Esophagus muscularis mucosa (tissue), 4 donors: Measurements from ENCODE around the gene PLXNC1. TPM values are rescaled to one million over a fixed set of nuclear protein-coding genes. Genes with fewer than 3 reads are reported as not detected.

Experiments used
- DNase-seq: peaks from one replicate; pipeline ENCODE4 v3.0.0-alpha.2; 2017; ENCODE audit errors: extremely low spot score
- H3K27ac ChIP-seq, 4 donors: fragments of 200-600 bp; sonication (generic); replicated peaks in 1 of 4; 1 replicate in 3 of 4; 2 replicates in 1 of 4; pipeline ENCODE4 v1.5.1; 2016 to 2019; ENCODE audit warnings: mild to moderate bottlenecking in 1 of 4
- H3K27me3 ChIP-seq, 4 donors: fragments of 200-600 bp; sonication (generic); one replicate each; pipeline versions ENCODE4 v1.5.1 to v1.6.0; 2016 to 2019
- H3K36me3 ChIP-seq, 4 donors: fragments of 200-600 bp; sonication (generic); one replicate each; pipeline ENCODE4 v1.5.1; 2016 to 2019
- H3K4me1 ChIP-seq, 4 donors: fragments of 200-600 bp; sonication (generic); one replicate each; pipeline ENCODE4 v1.5.1; 2016 to 2019
- H3K4me3 ChIP-seq, 4 donors: fragments of 200-600 bp; sonication (generic); 1 replicate in 2 of 4; 2 replicates in 2 of 4; pipeline ENCODE4 v1.5.1; 2016 to 2019; ENCODE audit warnings: mild to moderate bottlenecking in 4 of 4, moderate library complexity in 1 of 4
- H3K9me3 ChIP-seq, 4 donors: fragments of 200-600 bp; sonication (generic); 1 replicate in 3 of 4; 2 replicates in 1 of 4; pipeline ENCODE4 v1.5.1; 2016 to 2019
- EP300 ChIP-seq: sonication (generic); formaldehyde crosslinking; IDR thresholded peaks from one replicate; pipeline ENCODE4 v1.6.1; 2017; ENCODE audit warnings: antibody characterized with exemption
- POLR2A ChIP-seq: fragments of 450-650 bp; IDR thresholded peaks from one replicate; pipeline ENCODE4 v1.6.1; 2017; ENCODE audit warnings: antibody characterized with exemption, moderate library complexity, mild to moderate bottlenecking, low read depth
- POLR2AphosphoS5 ChIP-seq, 2 donors: sonication (generic); formaldehyde crosslinking; IDR thresholded peaks; one replicate each; pipeline ENCODE4 v1.6.1; 2017; ENCODE audit warnings: antibody characterized with exemption in 2 of 2
- WGBS: methylation state at CpG from one replicate; pipeline ENCODE4 v1.1.5; 2018; 5-methylcytosine and 5-hydroxymethylcytosine counted together
- intact Hi-C: fragments of 100-400 bp; cut with DNase I; formaldehyde crosslinking; loops from one replicate; pipeline ENCODE4 v1.15.1; 2023
- total RNA-seq, 4 donors: library from RNA; depleted of rRNA; stranded (reverse); fragments of >200 nt; gene quantifications; one replicate each; pipeline versions ENCODE4 v1.1.0 to v1.2.1, GENCODE V29; 2016
- TF ChIP-seq, protein P1 (sequence below), 3 experiments: fragments of 200-600 bp in 2 of 3; fragments of 450-650 bp in 1 of 3; sonication (generic) in 2 of 3; IDR thresholded peaks; one replicate each; pipeline ENCODE4 v1.5.1; 2017 to 2019; ENCODE audit warnings: antibody characterized with exemption in 3 of 3, mild to moderate bottlenecking in 2 of 3, moderate library complexity in 1 of 3

The PLXNC1 gene
- total RNA-seq, 4 donors from 2014 or later, result 4.0 to 12.3 (median 7.4) TPM

DNA sequence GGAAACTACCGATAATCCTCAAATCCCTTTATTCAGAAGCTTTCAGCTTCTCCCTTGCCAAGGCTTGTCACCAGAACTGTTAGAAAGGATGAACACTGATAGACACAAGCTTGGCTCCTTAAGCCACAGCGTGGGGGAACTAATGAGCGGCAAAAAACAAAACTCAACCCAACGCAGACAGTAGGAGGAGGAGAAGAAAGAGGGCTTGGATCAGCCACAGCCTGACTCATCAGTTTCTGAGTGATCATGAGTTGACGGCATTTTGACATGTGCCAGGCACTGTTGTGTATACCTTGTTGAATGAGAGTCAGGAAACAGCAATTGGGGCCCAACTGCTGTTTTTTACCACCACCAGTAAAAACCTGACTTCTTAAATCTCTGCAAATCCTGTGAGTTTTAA lies 23.7 kb downstream of the PLXNC1 start:
- WGBS, result 87% methylated on average over 5 of the region's 5 CpGs
- intact Hi-C loops, result no loop called here
- Histone ChIP-seq H3K4me1 (no peaks in the 10 kb centered on the region), H3K9me3 (no peaks in the 10 kb centered on the region), H3K27me3 (no peaks in the 10 kb centered on the region), H3K36me3 (no peaks in the 10 kb centered on the region), H3K4me3 (no peak overlapping the region), H3K27ac (no peak overlapping the region)
- no peak for DNase-seq
- no peak for TF ChIP-seq POLR2A
- no peak for TF ChIP-seq EP300
- no peak for TF ChIP-seq POLR2AphosphoS5 (IDR thresholded peaks at IDR 0.05)
- TF ChIP-seq, protein P1, sequence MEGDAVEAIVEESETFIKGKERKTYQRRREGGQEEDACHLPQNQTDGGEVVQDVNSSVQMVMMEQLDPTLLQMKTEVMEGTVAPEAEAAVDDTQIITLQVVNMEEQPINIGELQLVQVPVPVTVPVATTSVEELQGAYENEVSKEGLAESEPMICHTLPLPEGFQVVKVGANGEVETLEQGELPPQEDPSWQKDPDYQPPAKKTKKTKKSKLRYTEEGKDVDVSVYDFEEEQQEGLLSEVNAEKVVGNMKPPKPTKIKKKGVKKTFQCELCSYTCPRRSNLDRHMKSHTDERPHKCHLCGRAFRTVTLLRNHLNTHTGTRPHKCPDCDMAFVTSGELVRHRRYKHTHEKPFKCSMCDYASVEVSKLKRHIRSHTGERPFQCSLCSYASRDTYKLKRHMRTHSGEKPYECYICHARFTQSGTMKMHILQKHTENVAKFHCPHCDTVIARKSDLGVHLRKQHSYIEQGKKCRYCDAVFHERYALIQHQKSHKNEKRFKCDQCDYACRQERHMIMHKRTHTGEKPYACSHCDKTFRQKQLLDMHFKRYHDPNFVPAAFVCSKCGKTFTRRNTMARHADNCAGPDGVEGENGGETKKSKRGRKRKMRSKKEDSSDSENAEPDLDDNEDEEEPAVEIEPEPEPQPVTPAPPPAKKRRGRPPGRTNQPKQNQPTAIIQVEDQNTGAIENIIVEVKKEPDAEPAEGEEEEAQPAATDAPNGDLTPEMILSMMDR (IDR thresholded peaks at IDR 0.05), result no peak

DNA sequence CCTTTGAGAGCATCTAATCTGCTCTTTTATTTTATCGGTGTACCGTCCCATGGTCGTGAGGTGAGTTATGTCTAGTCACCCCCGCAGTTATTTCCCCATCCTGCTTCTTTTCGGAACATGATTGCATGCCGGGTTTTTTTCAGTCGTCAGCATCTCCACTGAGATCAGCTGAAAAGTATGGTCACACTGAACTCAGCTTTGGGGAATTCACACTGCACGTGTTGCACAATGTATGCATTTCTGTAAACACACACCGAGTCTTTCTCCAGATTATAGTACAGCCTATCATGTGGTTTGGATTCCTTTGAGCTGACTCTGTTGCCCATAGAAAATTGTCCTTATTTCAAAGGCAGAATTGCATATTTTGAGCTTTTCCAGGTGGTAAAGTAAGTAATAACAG lies 24.6 kb downstream of the PLXNC1 start:
- no peak overlapping the region for H3K27ac ChIP-seq
- no peak for DNase-seq
- no peaks in the 10 kb centered on the region for H3K4me1 ChIP-seq
- no peaks in the 10 kb centered on the region for H3K36me3 ChIP-seq
- intact Hi-C loops, result no loop called here
- WGBS, result 67% methylated on average over 9 of the region's 9 CpGs
- H3K4me3 ChIP-seq, result no peak overlapping the region
- no peaks in the 10 kb centered on the region for H3K27me3 ChIP-seq
- TF ChIP-seq, protein P1 (IDR thresholded peaks at IDR 0.05), result no peak
- TF ChIP-seq POLR2A (no peak), POLR2AphosphoS5 (IDR thresholded peaks at IDR 0.05) (no peak), EP300 (no peak)
- H3K9me3 ChIP-seq, result peaks cover 0 to 3% (median 1%) of the 10 kb centered on the region in 4 donors

DNA sequence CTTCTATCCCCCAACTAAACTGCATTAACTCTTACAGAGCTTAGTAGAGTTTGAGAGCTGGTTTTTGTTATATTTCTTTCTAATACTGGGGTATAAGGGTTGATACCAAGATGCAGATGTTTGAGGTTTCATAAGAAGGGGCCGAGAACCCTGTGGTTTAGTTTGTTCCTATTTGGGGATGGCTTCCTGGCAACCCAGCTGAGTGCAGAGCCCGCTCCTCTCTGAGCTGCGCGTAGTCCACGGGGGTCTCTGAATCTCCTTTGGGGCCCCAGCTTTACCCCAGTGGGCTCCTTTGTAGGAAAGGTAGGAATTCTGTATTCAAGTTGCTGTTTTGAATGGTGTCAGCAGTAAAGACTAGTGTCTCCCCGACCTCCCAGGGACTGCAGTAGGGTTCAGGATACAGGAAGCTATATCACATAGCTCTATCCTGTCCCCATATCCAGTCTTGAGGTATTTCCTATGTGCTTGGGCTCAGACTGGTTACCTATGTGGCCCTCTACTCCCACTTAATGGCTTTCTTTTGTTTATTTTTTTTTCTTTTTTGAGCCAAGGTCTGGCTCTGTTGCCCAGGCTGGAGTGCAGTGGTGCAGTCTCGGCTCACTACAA lies 25.4 kb downstream of the PLXNC1 start:
- peak overlapping the region in 1 of 4 donors; percentile 17 for H3K27ac ChIP-seq
- peaks cover 0 to 8% (median 3%) of the 10 kb centered on the region in 4 donors for H3K9me3 ChIP-seq
- 77% methylated on average over 7 of the region's 7 CpGs for WGBS
- no peak overlapping the region for H3K4me3 ChIP-seq
- H3K27me3 ChIP-seq, result no peaks in the 10 kb centered on the region
- H3K36me3 ChIP-seq, result no peaks in the 10 kb centered on the region
- TF ChIP-seq POLR2A, result no peak
- TF ChIP-seq, protein P1 (IDR thresholded peaks at IDR 0.05), result no peak
- TF ChIP-seq EP300, result no peak
- TF ChIP-seq POLR2AphosphoS5 (IDR thresholded peaks at IDR 0.05), result no peak
- DNase-seq, result no peak
- intact Hi-C loops, result no loop called here
- H3K4me1 ChIP-seq, result no peaks in the 10 kb centered on the region

DNA sequence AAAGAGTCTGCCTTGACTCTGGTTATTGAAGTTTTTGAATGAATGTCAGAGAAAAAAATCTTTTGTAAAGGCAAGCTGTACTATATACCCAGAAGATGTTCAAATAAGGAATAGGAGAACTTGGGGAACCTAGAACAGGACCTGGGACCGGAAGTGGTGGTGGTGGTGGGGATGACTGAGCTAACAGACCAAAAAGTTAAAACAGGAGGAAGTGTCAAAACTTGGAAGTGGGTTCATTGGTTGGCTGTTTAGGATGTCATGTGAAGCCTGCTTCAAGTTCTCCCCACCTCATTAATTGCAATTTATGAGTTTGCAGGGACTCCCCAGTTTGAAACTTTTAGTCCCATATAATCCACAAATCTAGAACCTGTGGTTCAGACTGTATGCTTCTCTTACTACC lies 26.2 kb downstream of the PLXNC1 start:
- no peaks in the 10 kb centered on the region for H3K27me3 ChIP-seq
- no peaks in the 10 kb centered on the region for H3K4me1 ChIP-seq
- DNase-seq, result no peak
- peaks cover 0 to 8% (median 3%) of the 10 kb centered on the region in 4 donors for H3K9me3 ChIP-seq
- H3K36me3 ChIP-seq, result no peaks in the 10 kb centered on the region
- 63% methylated on average over 1 of the region's 1 CpG for WGBS
- H3K4me3 ChIP-seq, result no peak overlapping the region
- intact Hi-C loops, result no loop called here
- TF ChIP-seq EP300, result no peak
- TF ChIP-seq, protein P1 (IDR thresholded peaks at IDR 0.05), result no peak
- TF ChIP-seq POLR2AphosphoS5 (IDR thresholded peaks at IDR 0.05), result no peak
- TF ChIP-seq POLR2A, result no peak
- no peak overlapping the region for H3K27ac ChIP-seq
